Lower lobe of right lung (tissue), 2 donors: ENCODE results near the gene NDUFA12. TPM values are rescaled to one million over a fixed set of nuclear protein-coding genes. Genes with fewer than 3 reads are reported as not detected.

Source experiments
- ATAC-seq, 2 donors: fragments of 200-7000 bp; cut with Tn5 transposase; one replicate each; pipeline ENCODE4 v1.9.1; 2020 to 2022; ENCODE audit warnings: mild to moderate bottlenecking in 2 of 2, moderate library complexity in 2 of 2
- DNase-seq: peaks from one replicate; pipeline ENCODE4 v3.0.0-alpha.2; 2020
- H3K27ac ChIP-seq: fragments of 200-600 bp; one replicate; pipeline ENCODE4 v1.8.0; 2022
- H3K27me3 ChIP-seq: fragments of 200-600 bp; one replicate; pipeline ENCODE4 v1.8.0; 2022; ENCODE audit warnings: low read depth
- H3K36me3 ChIP-seq: fragments of 200-600 bp; one replicate; pipeline ENCODE4 v1.8.0; 2022; ENCODE audit warnings: mild to moderate bottlenecking
- H3K4me1 ChIP-seq: fragments of 200-600 bp; one replicate; pipeline ENCODE4 v1.8.0; 2022
- H3K4me3 ChIP-seq: fragments of 200-600 bp; one replicate; pipeline ENCODE4 v1.8.0; 2022; ENCODE audit warnings: mild to moderate bottlenecking
- H3K9me3 ChIP-seq: fragments of 200-600 bp; one replicate; pipeline ENCODE4 v1.8.0; 2022
- intact Hi-C: fragments of 100-400 bp; cut with DNase I; formaldehyde crosslinking; loops from one replicate; pipeline ENCODE4 v1.11.0; 2022
- long read RNA-seq: library from polyadenylated mRNA; unstranded; transcript quantifications from one replicate; pipeline ENCODE4 v2.0.0, GENCODE V29; 2021
- total RNA-seq: library from RNA; stranded (reverse); fragmentation: NEBNext Ultra II Directional; extraction: Animal tissue kit (Norgen Biotek cat#: 25700); gene quantifications from one replicate; pipeline ENCODE4 v1.2.1, GENCODE V29; 2021
- TF ChIP-seq, protein P1 (sequence below): fragments of 200-600 bp; IDR thresholded peaks from one replicate; pipeline ENCODE4 v1.8.0; 2022; ENCODE audit warnings: antibody characterized with exemption, mild to moderate bottlenecking
- donor health status: DM: no; HTN: yes; CAD: no; lungs with severe emphysema.

Gene NDUFA12
- 65.0 TPM for total RNA-seq
- long read RNA-seq, transcript NDUFA12-201 (4 exons, 635 nt), result major isoform, 47 of 55 reads
- long read RNA-seq, partial matches to known transcripts, result 4 of 55 reads
- long read RNA-seq, other reads (novel, unspliced or antisense), result 3 of 55 reads

DNA sequence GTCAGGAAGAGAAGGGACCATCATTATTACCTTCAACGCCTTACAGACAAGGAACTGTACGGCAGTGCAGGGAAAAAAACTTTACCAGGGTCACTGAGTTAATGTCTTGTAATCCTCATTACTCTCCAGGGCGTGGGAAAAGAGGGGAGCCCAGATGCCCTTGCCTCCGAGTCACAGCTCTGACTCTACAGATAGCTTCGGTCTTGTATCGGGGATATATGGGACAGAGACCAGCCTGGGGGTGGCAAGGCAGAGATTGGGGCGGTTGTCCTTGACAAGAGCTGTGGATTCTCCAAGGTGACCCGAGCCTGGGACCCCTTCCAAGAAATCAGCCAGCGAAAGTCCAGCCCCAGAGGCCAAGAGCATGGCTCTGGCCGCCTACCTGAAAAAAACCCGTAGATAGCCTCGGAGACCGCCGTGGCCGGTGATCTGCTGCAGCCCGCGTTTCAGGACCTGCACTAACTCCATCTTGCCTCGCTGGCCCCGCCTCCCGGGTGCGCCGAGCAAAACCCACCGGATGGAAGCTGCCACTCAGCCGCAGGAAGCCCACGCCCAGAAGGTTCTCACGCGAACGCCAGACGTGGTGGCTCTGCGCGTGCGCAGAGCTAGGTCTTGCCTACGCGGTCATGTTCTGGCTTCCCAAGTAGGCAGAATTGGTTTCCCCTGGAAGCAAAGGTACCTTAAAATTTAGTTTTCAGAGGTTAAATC lies at the start of gene NDUFA12:
TSS of gene NDUFA12 (minus strand) at position 485 of the 708 bp plus-strand sequence. CDS start at position 468, 17 bp downstream.
- TF ChIP-seq, protein P1, sequence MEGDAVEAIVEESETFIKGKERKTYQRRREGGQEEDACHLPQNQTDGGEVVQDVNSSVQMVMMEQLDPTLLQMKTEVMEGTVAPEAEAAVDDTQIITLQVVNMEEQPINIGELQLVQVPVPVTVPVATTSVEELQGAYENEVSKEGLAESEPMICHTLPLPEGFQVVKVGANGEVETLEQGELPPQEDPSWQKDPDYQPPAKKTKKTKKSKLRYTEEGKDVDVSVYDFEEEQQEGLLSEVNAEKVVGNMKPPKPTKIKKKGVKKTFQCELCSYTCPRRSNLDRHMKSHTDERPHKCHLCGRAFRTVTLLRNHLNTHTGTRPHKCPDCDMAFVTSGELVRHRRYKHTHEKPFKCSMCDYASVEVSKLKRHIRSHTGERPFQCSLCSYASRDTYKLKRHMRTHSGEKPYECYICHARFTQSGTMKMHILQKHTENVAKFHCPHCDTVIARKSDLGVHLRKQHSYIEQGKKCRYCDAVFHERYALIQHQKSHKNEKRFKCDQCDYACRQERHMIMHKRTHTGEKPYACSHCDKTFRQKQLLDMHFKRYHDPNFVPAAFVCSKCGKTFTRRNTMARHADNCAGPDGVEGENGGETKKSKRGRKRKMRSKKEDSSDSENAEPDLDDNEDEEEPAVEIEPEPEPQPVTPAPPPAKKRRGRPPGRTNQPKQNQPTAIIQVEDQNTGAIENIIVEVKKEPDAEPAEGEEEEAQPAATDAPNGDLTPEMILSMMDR, result no peak
- peaks cover 10% of the 10 kb centered on the region for H3K9me3 ChIP-seq
- H3K27ac ChIP-seq, result peak within 1 kb of the TSS; percentile 88
- H3K4me3 ChIP-seq, result peak within 1 kb of the TSS; percentile 84
- no peaks in the 10 kb centered on the region for H3K27me3 ChIP-seq
- DNase-seq (peak; percentile 97), ATAC-seq (peak; percentile 99 to 100)
- H3K4me1 ChIP-seq, result peaks cover 41% of the 10 kb centered on the region
- intact Hi-C loops, result no loop called here
- H3K36me3 ChIP-seq, result peaks cover 13% of the 10 kb centered on the region

DNA sequence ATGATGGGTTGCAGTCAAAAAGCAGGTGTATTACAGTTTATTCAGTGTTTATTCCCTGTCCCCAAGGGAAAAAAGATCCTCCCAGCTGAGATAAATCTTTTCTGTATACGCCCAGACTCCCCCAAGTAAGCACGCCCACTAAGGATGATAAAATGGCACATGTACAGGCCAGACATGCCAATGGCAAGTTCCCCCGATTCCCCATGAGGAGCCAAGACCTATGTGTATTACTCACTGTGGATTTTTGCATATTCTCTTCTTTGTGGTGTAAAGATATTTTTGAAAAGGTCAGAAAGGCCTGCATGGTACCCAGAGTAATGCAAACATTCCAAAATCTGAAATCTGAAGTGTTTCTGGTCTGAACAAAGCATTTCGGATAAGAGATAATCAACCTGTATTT lies 47.7 kb upstream of the NDUFA12 start:
- ATAC-seq, result no peak
- peaks cover 86% of the 10 kb centered on the region for H3K36me3 ChIP-seq

DNA sequence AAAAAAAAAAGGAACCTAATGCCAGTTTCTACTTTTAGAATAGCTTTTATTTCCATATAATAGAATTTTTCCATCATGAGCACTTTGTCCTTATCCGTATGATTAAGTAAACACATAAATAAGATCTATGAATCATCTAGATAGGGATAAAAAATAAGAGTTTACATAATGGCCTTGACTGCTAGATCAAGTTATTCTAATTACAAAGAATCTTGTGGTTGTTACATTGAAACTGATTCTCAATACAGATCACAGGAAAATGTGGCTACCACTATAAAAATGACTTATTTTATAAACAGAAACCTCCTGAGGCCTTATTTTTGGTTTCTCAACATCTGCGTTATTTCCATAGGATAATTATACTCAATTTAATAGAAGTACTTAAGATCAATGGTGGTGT lies 34.4 kb upstream of the NDUFA12 start:
- Histone ChIP-seq H3K9me3 (no peaks in the 10 kb centered on the region), H3K4me3 (no peak overlapping the region), H3K36me3 (peaks cover 92% of the 10 kb centered on the region), H3K4me1 (no peaks in the 10 kb centered on the region), H3K27ac (no peak overlapping the region), H3K27me3 (no peaks in the 10 kb centered on the region)
- no peak for DNase-seq
- ATAC-seq, result no peak
- intact Hi-C loops, result no loop called here
- TF ChIP-seq, protein P1, result no peak

More for the DNA sequence above, 47.7 kb upstream of the NDUFA12 start:
- Histone ChIP-seq H3K4me3 (no peak overlapping the region), H3K4me1 (no peaks in the 10 kb centered on the region), H3K27ac (no peak overlapping the region), H3K27me3 (no peaks in the 10 kb centered on the region), H3K9me3 (no peaks in the 10 kb centered on the region)
- intact Hi-C loops, result no loop called here
- no peak for DNase-seq
- TF ChIP-seq, protein P1, result no peak

DNA sequence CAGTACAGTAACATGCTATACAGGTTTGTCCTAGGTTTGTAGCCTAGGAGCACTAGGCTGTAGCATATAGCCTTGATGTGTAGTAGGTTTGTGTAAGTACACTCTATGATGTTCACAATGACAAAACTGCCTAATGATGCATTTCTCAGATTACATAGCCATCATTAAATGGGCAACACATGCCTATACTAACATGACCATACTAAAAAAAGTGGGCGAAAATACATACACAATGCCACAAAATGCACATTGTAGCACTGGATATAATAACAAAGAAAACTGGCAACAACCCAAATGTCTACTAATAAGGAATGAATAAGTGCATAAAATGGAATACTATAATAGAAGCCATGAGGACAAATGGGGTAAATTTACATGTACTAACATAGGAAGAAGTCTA lies 31.3 kb upstream of the NDUFA12 start:
- H3K27me3 ChIP-seq, result no peaks in the 10 kb centered on the region
- no peaks in the 10 kb centered on the region for H3K9me3 ChIP-seq
- peaks cover 95% of the 10 kb centered on the region for H3K36me3 ChIP-seq
- no peak for DNase-seq
- H3K4me3 ChIP-seq, result no peak overlapping the region
- intact Hi-C loops, result no loop called here
- no peaks in the 10 kb centered on the region for H3K4me1 ChIP-seq
- H3K27ac ChIP-seq, result no peak overlapping the region
- TF ChIP-seq, protein P1, result no peak
- no peak for ATAC-seq

DNA sequence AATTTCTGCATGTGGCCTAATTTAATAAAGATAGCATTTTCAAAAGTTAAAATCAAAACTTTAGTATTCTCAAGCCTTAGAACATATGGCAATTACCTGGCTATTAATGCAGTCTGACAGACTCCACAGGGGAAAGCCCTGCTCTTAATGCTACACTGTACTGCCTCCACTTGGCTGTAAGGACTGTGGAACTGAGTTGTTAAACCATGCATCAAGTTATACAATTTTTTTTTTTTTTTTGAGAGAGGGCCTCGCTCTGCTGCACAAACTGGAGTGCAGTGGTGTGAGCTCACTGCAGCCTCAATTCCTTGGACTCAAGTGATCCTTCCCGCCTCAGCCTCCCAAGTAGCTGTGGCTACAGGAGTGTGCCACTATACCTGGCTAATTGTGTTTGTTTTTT lies 19.0 kb upstream of the NDUFA12 start:
- Histone ChIP-seq H3K36me3 (peaks cover 66% of the 10 kb centered on the region), H3K27ac (no peak overlapping the region), H3K27me3 (no peaks in the 10 kb centered on the region), H3K4me1 (no peaks in the 10 kb centered on the region), H3K4me3 (no peak overlapping the region), H3K9me3 (no peaks in the 10 kb centered on the region)
- TF ChIP-seq, protein P1, result no peak
- intact Hi-C loops, result no loop called here
- no peak for ATAC-seq
- DNase-seq, result no peak
